Measurements from ENCODE around the gene ELK3. TPM values are rescaled to one million over a fixed set of nuclear protein-coding genes. Genes with fewer than 3 reads are reported as not detected.

Gene ELK3
- total RNA-seq, 2 experiments from 2014 or later = 26.8 to 31.5 TPM

GRCh38 chr12:96208801-96209549 lies 14.8 kb downstream of the ELK3 start:
- Mint-ChIP-seq H3K36me3 (ENCODE audit: low read depth) (peaks cover 11% of the 10 kb centered on the region), H3K4me1 (ENCODE audit: low read depth) (peaks cover 97% of the 10 kb centered on the region), H3K4me3 (peak overlapping the region; percentile 87), H3K27ac (peak overlapping the region; percentile 82), H3K9me3 (no peaks in the 10 kb centered on the region), H3K27me3 (no peaks in the 10 kb centered on the region)
- ChIA-PET CTCF (interaction anchor here (1.1 to 1.6 kb wide), 3 partner anchors 27 to 307 kb away, joined by 3 to 4 read pairs (median 3); partner anchors contain the start of gene CDK17), POLR2A (interaction anchor here (0.7 to 4.8 kb wide), 7 partner anchors 10 to 292 kb away, joined by 3 to 42 read pairs (median 4); partner anchors contain the start of genes CDK17 and LTA4H)
- Histone ChIP-seq H3K4me1 (ENCODE audit: insufficient read depth, low read length) (peaks cover 87% of the 10 kb centered on the region), H3K27me3 (ENCODE audit: control insufficient read depth in 1 of 2, insufficient read depth in 2 of 2, low read length in 2 of 2) (no peaks in the 10 kb centered on the region), H3K27ac (ENCODE audit: low read depth in 1 of 2, low read length in 2 of 2) (peak overlapping the region in 1 of 2 donors; percentile 46), H3K9me3 (ENCODE audit: control insufficient read depth in 1 of 2, insufficient read depth in 1 of 2, low read length in 2 of 2) (no peaks in the 10 kb centered on the region), H3K36me3 (ENCODE audit: insufficient read depth, low read length) (peaks cover 3% of the 10 kb centered on the region), H3K4me3 (ENCODE audit: low read length) (peak overlapping the region; percentile 3)
- intact Hi-C loops (cut with DNase I, micrococcal nuclease) = loop anchor here (2.0 to 10.0 kb wide), 4 partner anchors 14 to 344 kb away; partner anchors contain the start of genes AMDHD1 (in 1 of the 2), CCDC38 (in 1 of the 2), ELK3 (in 1 of the 2) and LTA4H (in 1 of the 2)
- ATAC-seq (ENCODE audit: poor library complexity) = no peak
- no peak for TF ChIP-seq CTCF (IDR thresholded peaks at IDR 0.05)
- peak in 2 of 14 experiments; percentile 23 to 30 for DNase-seq

DNA sequence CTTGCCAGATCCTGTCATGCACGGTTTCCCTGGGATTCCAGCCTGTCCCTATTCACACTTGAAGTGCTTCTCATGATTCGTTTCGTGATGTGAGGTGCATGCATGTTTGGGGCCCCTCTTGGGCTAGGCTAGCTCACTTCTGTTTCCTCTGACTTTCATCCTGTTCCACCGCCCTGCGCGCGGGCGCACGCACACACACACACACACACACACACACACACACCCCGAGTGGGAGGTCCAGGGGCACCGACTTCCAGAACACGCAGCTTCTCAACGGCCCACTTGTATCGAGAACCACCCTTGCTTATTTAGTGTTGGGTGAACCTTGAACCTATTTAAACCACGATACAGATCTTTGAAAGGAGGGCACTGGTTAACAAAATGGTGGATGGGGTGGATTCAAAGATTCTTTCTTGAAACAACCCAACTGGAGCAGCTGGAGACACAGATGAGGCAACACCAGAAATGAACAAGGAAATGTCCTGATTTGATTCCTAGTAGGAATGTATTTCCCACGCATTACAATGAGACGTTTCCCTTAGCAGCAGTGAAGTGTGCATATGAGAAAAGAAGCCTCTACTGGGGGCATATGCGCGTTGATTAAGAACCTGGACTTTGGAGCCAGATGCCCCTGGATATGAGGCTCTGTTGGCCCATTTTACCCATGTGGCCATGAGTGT lies 16.3 kb downstream of the ELK3 start:
- ATAC-seq (ENCODE audit: poor library complexity) = peak; percentile 38
- H3K4me1 Mint-ChIP-seq (ENCODE audit: low read depth) = peaks cover 92% of the 10 kb centered on the region
- Histone ChIP-seq H3K27ac (ENCODE audit: low read depth in 1 of 2, low read length in 2 of 2) (peak overlapping the region; percentile 58 to 70), H3K4me1 (ENCODE audit: insufficient read depth, low read length) (peaks cover 84% of the 10 kb centered on the region), H3K36me3 (ENCODE audit: insufficient read depth, low read length) (peaks cover 3% of the 10 kb centered on the region), H3K4me3 (ENCODE audit: low read length) (peak overlapping the region; percentile 36), H3K9me3 (ENCODE audit: control insufficient read depth in 1 of 2, insufficient read depth in 1 of 2, low read length in 2 of 2) (no peaks in the 10 kb centered on the region), H3K27me3 (ENCODE audit: control insufficient read depth in 1 of 2, insufficient read depth in 2 of 2, low read length in 2 of 2) (no peaks in the 10 kb centered on the region)
- TF ChIP-seq CTCF (IDR thresholded peaks at IDR 0.05) = no peak
- peaks cover 19% of the 10 kb centered on the region for H3K36me3 Mint-ChIP-seq (ENCODE audit: low read depth)
- H3K27me3 Mint-ChIP-seq = no peaks in the 10 kb centered on the region
- POLR2A ChIA-PET = interaction anchor here (0.7 to 4.8 kb wide), 15 partner anchors 8 to 306 kb away, joined by 3 to 42 read pairs (median 5); partner anchors contain the start of genes CDK17 and LTA4H
- CTCF ChIA-PET = interaction anchor here (1.1 to 6.3 kb wide), 5 partner anchors 11 to 306 kb away, joined by 3 to 83 read pairs (median 4); partner anchors contain the start of gene CDK17
- H3K9me3 Mint-ChIP-seq = no peaks in the 10 kb centered on the region
- peak overlapping the region; percentile 82 for H3K27ac Mint-ChIP-seq
- peak; percentile 24 to 76 (median 44) for DNase-seq
- intact Hi-C loops (cut with DNase I, micrococcal nuclease) = loop anchor here in 1 of 2 experiments (2.0 to 10.0 kb wide), 3 partner anchors 16 to 296 kb away; partner anchors contain the start of gene ELK3
- peak overlapping the region; percentile 87 for H3K4me3 Mint-ChIP-seq

DNA sequence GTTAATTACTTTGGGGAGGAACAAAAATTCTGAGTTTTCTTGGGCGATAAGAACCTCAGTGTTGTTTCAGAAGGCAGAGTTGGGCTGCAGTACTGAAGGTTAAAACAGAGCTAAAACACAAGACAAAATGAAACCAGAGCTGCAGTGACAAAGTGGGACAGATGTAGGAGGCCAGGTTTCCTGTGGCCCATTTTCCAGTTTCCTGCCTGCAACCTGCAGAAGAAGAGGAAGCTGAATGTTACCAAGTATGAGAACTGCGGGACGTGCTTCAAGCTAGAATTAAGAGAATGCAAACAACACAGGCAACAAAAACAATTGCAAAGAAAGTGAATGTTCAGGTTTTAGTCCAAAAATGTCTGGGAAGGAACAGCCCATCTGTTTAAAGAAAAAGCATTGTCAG lies 17.8 kb downstream of the ELK3 start:
- H3K27me3 ChIP-seq (ENCODE audit: control insufficient read depth in 1 of 2, insufficient read depth in 2 of 2, low read length in 2 of 2) = no peaks in the 10 kb centered on the region
- H3K27ac ChIP-seq (ENCODE audit: low read depth in 1 of 2, low read length in 2 of 2) = peak overlapping the region; percentile 3 to 53
- POLR2A ChIA-PET = interaction anchor here (0.8 to 4.8 kb wide), 13 partner anchors 10 to 305 kb away, joined by 3 to 42 read pairs (median 4); partner anchors contain the start of gene CDK17
- intact Hi-C loops (cut with DNase I, micrococcal nuclease) = loop anchor here in 1 of 2 experiments (2.0 to 10.0 kb wide), 3 partner anchors 17 to 297 kb away; partner anchors contain the start of gene ELK3
- no peaks in the 10 kb centered on the region for H3K9me3 ChIP-seq (ENCODE audit: control insufficient read depth in 1 of 2, insufficient read depth in 1 of 2, low read length in 2 of 2)
- peaks cover 88% of the 10 kb centered on the region for H3K4me1 Mint-ChIP-seq (ENCODE audit: low read depth)
- H3K4me3 Mint-ChIP-seq = peak overlapping the region; percentile 74
- H3K9me3 Mint-ChIP-seq = no peaks in the 10 kb centered on the region
- H3K27ac Mint-ChIP-seq = peak overlapping the region; percentile 82
- H3K4me1 ChIP-seq (ENCODE audit: insufficient read depth, low read length) = peaks cover 77% of the 10 kb centered on the region
- no peaks in the 10 kb centered on the region for H3K27me3 Mint-ChIP-seq
- H3K4me3 ChIP-seq (ENCODE audit: low read length) = peak overlapping the region; percentile 11
- H3K36me3 Mint-ChIP-seq (ENCODE audit: low read depth) = peaks cover 20% of the 10 kb centered on the region
- H3K36me3 ChIP-seq (ENCODE audit: insufficient read depth, low read length) = peaks cover 11% of the 10 kb centered on the region
- no peak for TF ChIP-seq CTCF (IDR thresholded peaks at IDR 0.05)
- DNase-seq = peak in 4 of 14 experiments; percentile 28 to 65 (median 59)
- peak; percentile 14 for ATAC-seq (ENCODE audit: poor library complexity)
- CTCF ChIA-PET = interaction anchor here (1.1 to 6.3 kb wide), 4 partner anchors 13 to 188 kb away, joined by 4 to 83 read pairs (median 9); partner anchors contain the start of gene CDK17
